Gastroesophageal sphincter (tissue), 4 donors: ENCODE data around the gene GMDS. TPM values are rescaled to one million over a fixed set of nuclear protein-coding genes. Genes with fewer than 3 reads are reported as not detected.

Experiments used
- ATAC-seq: fragments of 150-250 bp; one replicate; pipeline ENCODE4 v1.9.1; 2016; ENCODE audit warnings: mild to moderate bottlenecking, moderate library complexity
- H3K27ac ChIP-seq, 4 donors: fragments of 200-600 bp; sonication (generic) in 3 of 4; 1 replicate in 3 of 4; 2 replicates in 1 of 4; pipeline ENCODE4 v1.5.1; 2016 to 2019
- H3K27me3 ChIP-seq: fragments of 200-600 bp; sonication (generic); one replicate; pipeline ENCODE4 v1.5.1; 2019
- H3K36me3 ChIP-seq, 2 donors: fragments of 200-600 bp; sonication (generic); one replicate each; pipeline ENCODE4 v1.5.1; 2019; ENCODE audit warnings: control low read depth in 1 of 2
- H3K4me1 ChIP-seq, 3 donors: fragments of 200-600 bp; sonication (generic); 1 replicate in 2 of 3; 2 replicates in 1 of 3; pipeline ENCODE4 v1.5.1; 2016 to 2019; ENCODE audit warnings: control low read depth in 2 of 3
- H3K4me3 ChIP-seq, 2 donors: fragments of 200-600 bp; sonication (generic); one replicate each; pipeline ENCODE4 v1.5.1; 2019; ENCODE audit warnings: mild to moderate bottlenecking in 1 of 2, moderate library complexity in 1 of 2
- H3K9me3 ChIP-seq, 3 donors: fragments of 200-600 bp; sonication (generic); one replicate each; pipeline ENCODE4 v1.5.1; 2017 to 2019; ENCODE audit warnings: control low read depth in 2 of 3
- CTCF ChIP-seq, 4 experiments: fragments of 200-600 bp in 2 of 4; fragments of 450-650 bp in 2 of 4; sonication (generic) in 1 of 4; IDR thresholded peaks; one replicate each; pipeline ENCODE4 v1.5.1; 2017 to 2019; ENCODE audit warnings: antibody characterized with exemption in 4 of 4, mild to moderate bottlenecking in 2 of 4, moderate library complexity in 2 of 4
- EP300 ChIP-seq: sonication (generic); formaldehyde crosslinking; IDR thresholded peaks from one replicate; pipeline ENCODE4 v1.6.1; 2017; ENCODE audit warnings: antibody characterized with exemption, mild to moderate bottlenecking
- POLR2A ChIP-seq, 2 donors: fragments of 450-650 bp; IDR thresholded peaks; one replicate each; pipeline ENCODE4 v1.6.1; 2017; ENCODE audit warnings: antibody characterized with exemption in 2 of 2, mild to moderate bottlenecking in 2 of 2, moderate library complexity in 1 of 2
- POLR2AphosphoS5 ChIP-seq: sonication (generic); formaldehyde crosslinking; IDR thresholded peaks from one replicate; pipeline ENCODE4 v1.6.1; 2017; ENCODE audit warnings: antibody characterized with exemption
- WGBS, 2 donors: methylation state at CpG; one replicate each; pipeline ENCODE4 v1.1.5; 2018; ENCODE audit warnings: low coverage in 1 of 2; 5-methylcytosine and 5-hydroxymethylcytosine counted together
- total RNA-seq, 4 donors: library from RNA; depleted of rRNA; stranded (reverse); fragments of >200 nt; gene quantifications; one replicate each; pipeline ENCODE4 v1.1.0, GENCODE V29; 2016

Gene GMDS
- total RNA-seq, 4 donors from 2014 or later: 5.0 to 14.7 (median 6.4) TPM

- no peaks in the 10 kb centered on the region for H3K4me1 ChIP-seq
- no peaks in the 10 kb centered on the region for H3K27me3 ChIP-seq
- no peaks in the 10 kb centered on the region for H3K9me3 ChIP-seq
- no peak overlapping the region for H3K4me3 ChIP-seq
- no peaks in the 10 kb centered on the region for H3K36me3 ChIP-seq
- no peak for ATAC-seq
- H3K27ac ChIP-seq: no peak overlapping the region
- WGBS, 2 donors: 40 to 100% methylated on average over 1 to 5 of the region's 9 CpGs
- TF ChIP-seq POLR2AphosphoS5 (no peak), CTCF (IDR thresholded peaks at IDR 0.05) (no peak), EP300 (no peak), POLR2A (IDR thresholded peaks at IDR 0.05) (no peak)
Observed at GRCh38 chr6:1739220-1739619, 506.2 kb downstream of the GMDS start.

GRCh38 chr6:1738558-1739081 lies 506.8 kb downstream of the GMDS start:
- H3K4me3 ChIP-seq: no peak overlapping the region
- ATAC-seq: no peak
- TF ChIP-seq EP300 (no peak), CTCF (IDR thresholded peaks at IDR 0.05) (no peak)
- no peaks in the 10 kb centered on the region for H3K36me3 ChIP-seq
- H3K27ac ChIP-seq: no peak overlapping the region
- WGBS, 2 donors: 72 to 79% methylated on average over 4 to 6 of the region's 6 CpGs
- H3K9me3 ChIP-seq: no peaks in the 10 kb centered on the region
- H3K4me1 ChIP-seq: no peaks in the 10 kb centered on the region
- H3K27me3 ChIP-seq: no peaks in the 10 kb centered on the region

GRCh38 chr6:1737463-1738311 lies 507.7 kb downstream of the GMDS start:
- WGBS, 2 donors: 87 to 88% methylated on average over 4 to 6 of the region's 6 CpGs

GRCh38 chr6:1736346-1737105 lies 508.9 kb downstream of the GMDS start:
- no peaks in the 10 kb centered on the region for H3K9me3 ChIP-seq
- TF ChIP-seq EP300: no peak
- TF ChIP-seq CTCF (IDR thresholded peaks at IDR 0.05): no peak
- no peak for TF ChIP-seq POLR2A (IDR thresholded peaks at IDR 0.05)
- no peak for TF ChIP-seq POLR2AphosphoS5
- H3K27ac ChIP-seq: no peak overlapping the region
- H3K4me3 ChIP-seq: no peak overlapping the region
- H3K36me3 ChIP-seq: no peaks in the 10 kb centered on the region
- WGBS, 2 donors: 80% methylated on average over 4 to 5 of the region's 6 CpGs
- no peak for ATAC-seq
- no peaks in the 10 kb centered on the region for H3K27me3 ChIP-seq
- H3K4me1 ChIP-seq: no peaks in the 10 kb centered on the region

More at GRCh38 chr6:1737463-1738311, 507.7 kb downstream of the GMDS start:
- H3K36me3 ChIP-seq: no peaks in the 10 kb centered on the region
- no peak overlapping the region for H3K4me3 ChIP-seq
- H3K4me1 ChIP-seq: no peaks in the 10 kb centered on the region
- no peaks in the 10 kb centered on the region for H3K27me3 ChIP-seq
- ATAC-seq: no peak
- H3K27ac ChIP-seq: no peak overlapping the region
- H3K9me3 ChIP-seq: no peaks in the 10 kb centered on the region
- TF ChIP-seq EP300: no peak
- no peak for TF ChIP-seq POLR2AphosphoS5
- TF ChIP-seq CTCF (IDR thresholded peaks at IDR 0.05): no peak
- TF ChIP-seq POLR2A (IDR thresholded peaks at IDR 0.05): no peak
